PC-3 (cell line): ENCODE results near the gene PLA2G1B.

Experiments
- CTCF ChIP-seq: fragments of 300-600 bp; sonication (generic); conservative IDR thresholded peaks from 2 replicates; pipeline ENCODE4 v1.5.1; 2017; ENCODE audit warnings: antibody characterized with exemption, low read depth, mild to moderate bottlenecking, low read length
- EZH2 ChIP-seq: fragments of 300-600 bp; sonication (generic); IDR thresholded peaks from one replicate; pipeline ENCODE4 v1.6.1; 2017; ENCODE audit warnings: antibody characterized with exemption, mild to moderate bottlenecking, low read length; ENCODE audit not compliant: unreplicated experiment
- EZH2phosphoT487 ChIP-seq: fragments of 300-600 bp; sonication (generic); IDR thresholded peaks from 2 replicates; pipeline ENCODE4 v1.6.1; 2018; ENCODE audit warnings: mild to moderate bottlenecking, antibody characterized with exemption, low read length, borderline replicate concordance

DNA sequence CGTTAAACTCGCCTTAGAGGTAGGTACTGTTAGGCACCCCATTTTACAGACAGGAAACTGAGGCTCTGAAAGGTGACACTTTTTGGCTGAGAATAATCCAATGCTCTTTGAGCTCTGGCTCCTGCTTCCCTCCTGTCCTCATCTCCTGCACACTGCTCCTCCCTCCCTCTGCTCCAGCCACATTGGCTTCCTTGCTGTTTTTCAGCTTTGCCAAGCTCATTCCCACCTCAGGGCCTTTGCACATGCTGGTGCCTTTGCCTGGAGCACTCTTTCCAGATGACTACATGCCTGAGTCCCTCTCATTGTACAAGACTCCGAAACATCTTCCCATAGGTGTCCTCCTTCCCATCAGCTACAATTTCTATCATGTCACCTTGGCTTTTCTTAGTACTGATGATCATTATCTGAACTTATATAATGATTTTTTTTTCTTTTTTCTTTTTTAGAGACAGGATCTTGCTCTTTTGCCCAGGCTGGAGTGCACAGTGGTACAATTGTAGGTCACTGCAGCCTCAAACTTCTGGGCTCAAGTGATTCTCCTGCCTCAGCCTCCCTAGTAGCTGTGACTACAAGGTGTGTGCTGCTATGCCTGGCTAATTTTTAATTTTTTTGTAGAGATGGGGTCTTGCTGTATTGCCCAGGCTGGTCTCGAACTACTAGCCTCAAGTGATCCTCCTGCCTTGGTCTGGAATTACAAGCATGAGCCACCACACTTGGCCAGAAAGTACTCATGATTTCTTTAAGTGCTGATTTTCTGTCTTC, 26.2 kb upstream of the PLA2G1B start:
- TF ChIP-seq CTCF: no peak
- TF ChIP-seq EZH2: no peak
- no peak for TF ChIP-seq EZH2phosphoT487
